ENCODE measurements around the gene SRA1.

- TF ChIP-seq, protein P1, sequence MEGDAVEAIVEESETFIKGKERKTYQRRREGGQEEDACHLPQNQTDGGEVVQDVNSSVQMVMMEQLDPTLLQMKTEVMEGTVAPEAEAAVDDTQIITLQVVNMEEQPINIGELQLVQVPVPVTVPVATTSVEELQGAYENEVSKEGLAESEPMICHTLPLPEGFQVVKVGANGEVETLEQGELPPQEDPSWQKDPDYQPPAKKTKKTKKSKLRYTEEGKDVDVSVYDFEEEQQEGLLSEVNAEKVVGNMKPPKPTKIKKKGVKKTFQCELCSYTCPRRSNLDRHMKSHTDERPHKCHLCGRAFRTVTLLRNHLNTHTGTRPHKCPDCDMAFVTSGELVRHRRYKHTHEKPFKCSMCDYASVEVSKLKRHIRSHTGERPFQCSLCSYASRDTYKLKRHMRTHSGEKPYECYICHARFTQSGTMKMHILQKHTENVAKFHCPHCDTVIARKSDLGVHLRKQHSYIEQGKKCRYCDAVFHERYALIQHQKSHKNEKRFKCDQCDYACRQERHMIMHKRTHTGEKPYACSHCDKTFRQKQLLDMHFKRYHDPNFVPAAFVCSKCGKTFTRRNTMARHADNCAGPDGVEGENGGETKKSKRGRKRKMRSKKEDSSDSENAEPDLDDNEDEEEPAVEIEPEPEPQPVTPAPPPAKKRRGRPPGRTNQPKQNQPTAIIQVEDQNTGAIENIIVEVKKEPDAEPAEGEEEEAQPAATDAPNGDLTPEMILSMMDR (IDR thresholded peaks at IDR 0.05) = no peak
- TF ChIP-seq POLR2A (IDR thresholded peaks at IDR 0.05) (no peak), POLR2AphosphoS5 (IDR thresholded peaks at IDR 0.05) (no peak)
Observed at GRCh38 chr5:140602147-140602546, 44.9 kb upstream of the SRA1 start.
